Measurements from ENCODE around the gene ADAMTS16.
"Not testable (repeated sequence)": the region's sequence is repeated elsewhere in the genome, so short reads cannot be mapped to it uniquely, and the experiment has no call there.

Gene ADAMTS16

DNA sequence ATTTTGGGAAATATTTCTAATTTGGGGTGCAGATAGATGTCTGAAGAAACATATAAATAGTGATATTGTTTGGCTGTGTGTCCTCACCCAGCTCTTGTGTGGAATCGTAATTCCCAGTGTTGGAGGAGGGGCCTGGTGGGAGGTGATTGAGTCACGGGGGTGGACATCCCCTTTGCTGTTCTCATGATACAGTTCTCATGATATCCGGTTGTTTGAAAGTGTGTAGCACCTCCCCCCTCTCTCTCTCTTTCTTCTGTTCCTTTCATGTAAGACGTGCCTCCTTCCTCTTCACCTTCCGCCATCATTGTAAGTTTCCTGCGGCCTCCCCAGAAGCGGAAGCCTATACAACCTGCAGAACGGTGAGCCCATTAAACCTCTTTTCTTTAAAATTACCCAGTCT lies 11.4 kb upstream of the ADAMTS16 start:
- H3K4me3 ChIP-seq (ENCODE audit: low read length) = no peak overlapping the region

GRCh38 chr5:5132234-5132633 lies 7.9 kb upstream of the ADAMTS16 start:
- H3K27me3 ChIP-seq (ENCODE audit: control insufficient read depth, insufficient read depth, low read length) = no peaks in the 10 kb centered on the region
- H3K9ac ChIP-seq (ENCODE audit: low read length) = no peak overlapping the region
- H3K9me3 ChIP-seq (ENCODE audit: control insufficient read depth, low read length) = no peaks in the 10 kb centered on the region
- H3K4me3 ChIP-seq (ENCODE audit: low read length) = no peak overlapping the region
- H3K36me3 ChIP-seq (ENCODE audit: control insufficient read depth, insufficient read depth, low read length) = no peaks in the 10 kb centered on the region
- H3K4me1 ChIP-seq (ENCODE audit: control insufficient read depth, insufficient read depth, low read length) = no peaks in the 10 kb centered on the region

More for the DNA sequence above, 11.4 kb upstream of the ADAMTS16 start:
- no peaks in the 10 kb centered on the region for H3K9me3 ChIP-seq (ENCODE audit: control insufficient read depth, low read length)
- no peaks in the 10 kb centered on the region for H3K36me3 ChIP-seq (ENCODE audit: control insufficient read depth, insufficient read depth, low read length)
- no peaks in the 10 kb centered on the region for H3K4me1 ChIP-seq (ENCODE audit: control insufficient read depth, insufficient read depth, low read length)
- H3K27me3 ChIP-seq (ENCODE audit: control insufficient read depth, insufficient read depth, low read length) = no peaks in the 10 kb centered on the region
- H3K9ac ChIP-seq (ENCODE audit: low read length) = no peak overlapping the region

GRCh38 chr5:5132693-5133295 lies 7.3 kb upstream of the ADAMTS16 start:
- Histone ChIP-seq H3K4me1 (ENCODE audit: control insufficient read depth, insufficient read depth, low read length) (no peaks in the 10 kb centered on the region), H3K36me3 (ENCODE audit: control insufficient read depth, insufficient read depth, low read length) (no peaks in the 10 kb centered on the region), H3K9ac (ENCODE audit: low read length) (no peak overlapping the region), H3K4me3 (ENCODE audit: low read length) (no peak overlapping the region), H3K9me3 (ENCODE audit: control insufficient read depth, low read length) (no peaks in the 10 kb centered on the region), H3K27me3 (ENCODE audit: control insufficient read depth, insufficient read depth, low read length) (no peaks in the 10 kb centered on the region)

GRCh38 chr5:5134107-5134506 lies 6.0 kb upstream of the ADAMTS16 start:
- peaks cover 3% of the 10 kb centered on the region for H3K27me3 ChIP-seq (ENCODE audit: control insufficient read depth, insufficient read depth, low read length)
- H3K9me3 ChIP-seq (ENCODE audit: control insufficient read depth, low read length) = no peaks in the 10 kb centered on the region
- no peak overlapping the region for H3K9ac ChIP-seq (ENCODE audit: low read length)
- no peaks in the 10 kb centered on the region for H3K4me1 ChIP-seq (ENCODE audit: control insufficient read depth, insufficient read depth, low read length)
- H3K4me3 ChIP-seq (ENCODE audit: low read length) = no peak overlapping the region
- no peaks in the 10 kb centered on the region for H3K36me3 ChIP-seq (ENCODE audit: control insufficient read depth, insufficient read depth, low read length)

GRCh38 chr5:5135957-5136676 lies 4.0 kb upstream of the ADAMTS16 start:
- Histone ChIP-seq H3K36me3 (ENCODE audit: control insufficient read depth, insufficient read depth, low read length) (no peaks in the 10 kb centered on the region), H3K4me3 (ENCODE audit: low read length) (no peak overlapping the region), H3K4me1 (ENCODE audit: control insufficient read depth, insufficient read depth, low read length) (no peaks in the 10 kb centered on the region), H3K27me3 (ENCODE audit: control insufficient read depth, insufficient read depth, low read length) (peaks cover 19% of the 10 kb centered on the region), H3K9me3 (ENCODE audit: control insufficient read depth, low read length) (no peaks in the 10 kb centered on the region), H3K9ac (ENCODE audit: low read length) (no peak overlapping the region)

DNA sequence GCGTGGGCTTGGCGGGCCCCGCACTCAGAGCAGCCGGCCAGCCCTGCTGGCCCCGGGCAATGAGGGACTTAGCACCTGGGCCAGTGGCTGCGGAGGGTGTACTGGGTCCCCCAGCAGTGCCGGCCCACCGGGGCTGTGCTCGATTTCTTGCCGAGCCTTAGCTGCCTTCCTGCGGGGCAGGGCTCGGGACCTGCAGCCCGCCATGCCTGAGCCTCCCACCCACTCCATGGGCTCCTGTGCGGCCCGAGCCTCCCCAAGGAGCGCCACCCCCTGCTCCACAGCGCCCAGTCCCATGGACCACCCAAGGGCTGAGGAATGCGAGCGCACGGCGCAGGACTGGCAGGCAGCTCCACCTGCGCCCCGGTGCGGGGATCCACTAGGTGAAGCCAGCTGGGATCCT lies 2.3 kb upstream of the ADAMTS16 start:
- H3K27me3 ChIP-seq (ENCODE audit: control insufficient read depth, insufficient read depth, low read length) = peaks cover 26% of the 10 kb centered on the region
- H3K4me3 ChIP-seq (ENCODE audit: low read length); H3K9me3 ChIP-seq (ENCODE audit: control insufficient read depth, low read length); H3K36me3 ChIP-seq (ENCODE audit: control insufficient read depth, insufficient read depth, low read length); H3K4me1 ChIP-seq (ENCODE audit: control insufficient read depth, insufficient read depth, low read length); H3K9ac ChIP-seq (ENCODE audit: low read length): not testable (repeated sequence)

DNA sequence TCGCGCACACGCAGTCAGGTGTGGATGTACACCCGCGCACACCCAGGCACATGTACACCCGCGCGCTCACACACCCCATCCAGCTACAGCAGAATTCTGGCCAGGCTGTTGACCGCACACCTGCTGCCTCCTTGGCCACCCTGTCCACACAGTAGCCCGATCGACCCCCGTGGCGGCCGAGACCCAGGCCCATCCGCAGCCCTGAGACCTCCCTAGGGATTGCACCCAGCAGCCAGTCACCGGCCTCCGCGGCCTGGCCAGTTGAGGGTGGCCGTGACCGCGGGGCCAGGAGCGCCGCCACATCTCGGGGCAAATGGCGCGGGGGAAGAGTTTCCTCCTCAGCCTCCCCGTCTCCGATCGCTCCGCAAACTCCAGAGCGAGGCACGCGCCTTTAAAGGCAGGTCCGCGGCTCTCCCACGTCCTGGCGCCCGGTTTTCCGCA lies 774 bp upstream of the ADAMTS16 start:
- Histone ChIP-seq H3K4me3 (ENCODE audit: low read length) (no peak overlapping the region), H3K4me1 (ENCODE audit: control insufficient read depth, insufficient read depth, low read length) (no peaks in the 10 kb centered on the region), H3K9me3 (ENCODE audit: control insufficient read depth, low read length) (no peaks in the 10 kb centered on the region), H3K27me3 (ENCODE audit: control insufficient read depth, insufficient read depth, low read length) (peaks cover 26% of the 10 kb centered on the region), H3K36me3 (ENCODE audit: control insufficient read depth, insufficient read depth, low read length) (no peaks in the 10 kb centered on the region), H3K9ac (ENCODE audit: low read length) (no peak overlapping the region)

- Histone ChIP-seq H3K27me3 (ENCODE audit: control insufficient read depth, insufficient read depth, low read length) (peaks cover 26% of the 10 kb centered on the region), H3K9me3 (ENCODE audit: control insufficient read depth, low read length) (no peaks in the 10 kb centered on the region), H3K36me3 (ENCODE audit: control insufficient read depth, insufficient read depth, low read length) (no peaks in the 10 kb centered on the region), H3K4me3 (ENCODE audit: low read length) (no peak overlapping the region), H3K4me1 (ENCODE audit: control insufficient read depth, insufficient read depth, low read length) (no peaks in the 10 kb centered on the region), H3K9ac (ENCODE audit: low read length) (no peak overlapping the region)
Measured at GRCh38 chr5:5140479-5141338, 579 bp downstream of the ADAMTS16 start.

GRCh38 chr5:5141339-5141599 lies 1.1 kb downstream of the ADAMTS16 start:
- Histone ChIP-seq H3K9ac (ENCODE audit: low read length) (no peak overlapping the region), H3K4me3 (ENCODE audit: low read length) (no peak overlapping the region), H3K4me1 (ENCODE audit: control insufficient read depth, insufficient read depth, low read length) (no peaks in the 10 kb centered on the region), H3K9me3 (ENCODE audit: control insufficient read depth, low read length) (no peaks in the 10 kb centered on the region), H3K36me3 (ENCODE audit: control insufficient read depth, insufficient read depth, low read length) (no peaks in the 10 kb centered on the region), H3K27me3 (ENCODE audit: control insufficient read depth, insufficient read depth, low read length) (peaks cover 26% of the 10 kb centered on the region)

DNA sequence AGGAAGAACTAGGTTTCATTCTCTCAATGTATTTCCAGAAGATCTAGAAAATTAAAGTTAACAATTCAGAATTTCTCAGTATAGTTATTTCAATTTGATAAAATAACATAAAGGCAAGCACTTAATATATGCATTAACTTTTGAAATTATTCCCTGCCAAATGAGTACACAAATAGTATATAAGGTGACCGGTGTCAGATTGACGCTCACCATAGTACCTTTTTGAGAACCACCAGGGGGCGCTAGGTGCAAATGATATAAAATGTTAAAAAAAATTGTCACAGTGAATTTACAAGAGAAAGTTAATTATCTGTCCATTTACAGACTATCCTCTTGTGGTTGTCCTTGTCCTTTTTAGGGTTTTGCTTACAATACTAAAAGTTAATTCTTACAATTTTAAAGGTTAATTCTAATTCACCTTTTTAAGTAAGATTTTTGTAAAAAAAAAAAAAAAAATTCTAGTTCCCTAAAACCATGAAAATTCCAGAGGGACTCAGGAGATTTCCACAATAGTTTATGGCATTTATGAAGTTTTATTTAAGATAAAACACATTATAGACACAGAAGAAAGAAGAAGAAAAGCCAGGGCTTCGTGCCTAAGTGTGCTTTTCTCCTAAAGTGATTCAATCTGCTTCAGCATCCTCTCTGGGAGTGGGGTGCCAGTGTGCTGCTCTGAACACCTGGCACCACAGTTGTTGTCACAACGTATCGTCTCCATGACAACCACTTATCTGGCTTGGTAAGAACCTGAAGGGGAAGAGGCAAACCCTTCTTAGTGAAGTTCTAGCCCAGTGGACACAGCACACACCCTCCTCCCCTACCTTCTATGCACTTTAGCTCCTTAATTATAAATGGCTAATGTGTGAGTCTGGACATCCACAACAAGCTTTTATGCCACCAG lies 1.7 kb downstream of the ADAMTS16 start:
- Histone ChIP-seq H3K4me3 (ENCODE audit: low read length) (no peak overlapping the region), H3K9ac (ENCODE audit: low read length) (no peak overlapping the region), H3K27me3 (ENCODE audit: control insufficient read depth, insufficient read depth, low read length) (peaks cover 26% of the 10 kb centered on the region), H3K36me3 (ENCODE audit: control insufficient read depth, insufficient read depth, low read length) (no peaks in the 10 kb centered on the region), H3K4me1 (ENCODE audit: control insufficient read depth, insufficient read depth, low read length) (no peaks in the 10 kb centered on the region), H3K9me3 (ENCODE audit: control insufficient read depth, low read length) (no peaks in the 10 kb centered on the region)

DNA sequence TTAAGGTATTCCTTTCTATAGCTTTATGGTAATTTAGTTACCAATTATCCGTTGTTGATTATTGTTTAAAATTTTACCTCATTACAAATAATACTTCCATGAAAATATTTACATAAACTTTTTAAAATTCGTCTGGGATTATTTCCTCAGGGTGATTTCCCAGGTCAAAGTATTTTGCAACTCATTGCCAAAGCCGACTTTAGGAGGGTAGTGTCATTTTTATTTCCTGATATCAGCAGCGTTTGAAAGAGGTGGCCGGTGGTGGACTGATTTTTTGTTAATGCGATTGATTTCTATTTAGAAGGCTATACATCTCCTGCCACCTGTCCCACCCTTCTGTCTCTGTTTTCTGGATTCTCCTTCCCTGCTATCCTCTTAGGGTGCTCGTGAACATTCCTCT lies 4.3 kb downstream of the ADAMTS16 start:
- Histone ChIP-seq H3K4me3 (ENCODE audit: low read length) (no peak overlapping the region), H3K4me1 (ENCODE audit: control insufficient read depth, insufficient read depth, low read length) (no peaks in the 10 kb centered on the region), H3K9ac (ENCODE audit: low read length) (no peak overlapping the region), H3K9me3 (ENCODE audit: control insufficient read depth, low read length) (no peaks in the 10 kb centered on the region), H3K36me3 (ENCODE audit: control insufficient read depth, insufficient read depth, low read length) (no peaks in the 10 kb centered on the region), H3K27me3 (ENCODE audit: control insufficient read depth, insufficient read depth, low read length) (peaks cover 20% of the 10 kb centered on the region)

Data from mucosa of stomach (tissue), 1 donor.